ENCODE measurements around the gene MTMR12.

DNA sequence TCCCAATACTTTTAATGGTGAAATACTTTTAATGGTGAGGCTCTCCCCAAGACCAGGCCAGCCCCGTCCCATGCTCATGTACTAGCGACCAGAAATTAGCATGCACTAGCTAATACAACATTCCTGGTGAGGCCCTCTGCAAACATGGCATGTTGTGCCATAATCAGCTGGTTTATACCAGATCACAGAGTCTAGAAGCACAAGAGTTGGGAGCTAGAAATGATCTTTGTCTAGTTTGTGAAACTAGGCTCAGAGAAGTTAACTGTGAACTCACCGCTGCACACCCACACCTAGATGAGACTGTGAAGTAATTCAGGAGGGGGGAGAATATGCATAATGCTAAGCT, 37.4 kb downstream of the MTMR12 start:
- TF ChIP-seq, protein P1, sequence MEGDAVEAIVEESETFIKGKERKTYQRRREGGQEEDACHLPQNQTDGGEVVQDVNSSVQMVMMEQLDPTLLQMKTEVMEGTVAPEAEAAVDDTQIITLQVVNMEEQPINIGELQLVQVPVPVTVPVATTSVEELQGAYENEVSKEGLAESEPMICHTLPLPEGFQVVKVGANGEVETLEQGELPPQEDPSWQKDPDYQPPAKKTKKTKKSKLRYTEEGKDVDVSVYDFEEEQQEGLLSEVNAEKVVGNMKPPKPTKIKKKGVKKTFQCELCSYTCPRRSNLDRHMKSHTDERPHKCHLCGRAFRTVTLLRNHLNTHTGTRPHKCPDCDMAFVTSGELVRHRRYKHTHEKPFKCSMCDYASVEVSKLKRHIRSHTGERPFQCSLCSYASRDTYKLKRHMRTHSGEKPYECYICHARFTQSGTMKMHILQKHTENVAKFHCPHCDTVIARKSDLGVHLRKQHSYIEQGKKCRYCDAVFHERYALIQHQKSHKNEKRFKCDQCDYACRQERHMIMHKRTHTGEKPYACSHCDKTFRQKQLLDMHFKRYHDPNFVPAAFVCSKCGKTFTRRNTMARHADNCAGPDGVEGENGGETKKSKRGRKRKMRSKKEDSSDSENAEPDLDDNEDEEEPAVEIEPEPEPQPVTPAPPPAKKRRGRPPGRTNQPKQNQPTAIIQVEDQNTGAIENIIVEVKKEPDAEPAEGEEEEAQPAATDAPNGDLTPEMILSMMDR (optimal IDR thresholded peaks at IDR 0.05 in 1 of 3, IDR thresholded peaks at IDR 0.05 in 1 of 3, conservative IDR thresholded peaks at IDR 0.05 in 1 of 3; ENCODE audit: extremely low read depth in 1 of 3, insufficient read depth in 2 of 3, low read length in 3 of 3): no peak
- no peak for TF ChIP-seq EZH2 (IDR thresholded peaks at IDR 0.05; ENCODE audit: low read length)
